ENCODE data around the gene DGKG.

DGKG gene

DNA sequence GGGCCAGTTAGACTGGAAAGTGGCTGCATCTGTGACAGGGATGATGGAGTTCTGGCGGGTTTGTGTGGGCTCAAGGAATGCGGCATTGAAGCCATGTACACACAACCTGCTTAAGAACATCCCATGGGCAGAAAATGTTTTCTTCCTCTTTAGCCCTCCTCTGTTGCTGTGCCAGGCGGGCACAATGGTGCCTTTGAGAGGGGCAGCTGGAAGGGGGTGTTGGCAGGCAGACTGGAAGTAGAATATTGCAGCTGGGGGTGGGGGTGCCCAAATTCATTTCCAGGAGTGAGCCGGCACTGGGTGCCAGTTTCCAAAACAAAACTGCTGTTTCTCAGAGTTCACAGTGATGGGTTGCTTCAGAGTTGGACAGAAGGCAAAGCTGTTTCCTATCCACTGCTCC is 161.3 kb downstream of the DGKG start:
- no peak for DNase-seq

DNA sequence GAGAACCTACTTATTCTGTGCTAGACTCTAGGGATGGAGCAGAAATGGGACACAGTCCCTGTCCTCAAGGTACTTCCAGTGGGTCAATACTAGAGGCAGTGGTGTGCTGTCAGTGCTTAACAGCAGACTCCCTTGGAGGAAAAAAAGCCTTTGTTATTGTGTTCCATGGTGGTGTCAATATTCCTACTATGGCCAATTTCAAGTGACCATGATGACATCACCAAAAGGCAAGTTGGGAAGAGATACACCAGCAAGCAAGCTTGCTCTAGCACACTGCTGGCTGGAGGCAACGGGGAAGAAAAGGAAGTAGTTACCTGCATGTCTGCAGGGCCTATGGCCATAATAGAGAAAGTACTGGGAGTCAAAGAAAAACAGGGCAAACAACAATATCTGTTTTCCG is 163.6 kb downstream of the DGKG start:
- no peak for DNase-seq

DNA sequence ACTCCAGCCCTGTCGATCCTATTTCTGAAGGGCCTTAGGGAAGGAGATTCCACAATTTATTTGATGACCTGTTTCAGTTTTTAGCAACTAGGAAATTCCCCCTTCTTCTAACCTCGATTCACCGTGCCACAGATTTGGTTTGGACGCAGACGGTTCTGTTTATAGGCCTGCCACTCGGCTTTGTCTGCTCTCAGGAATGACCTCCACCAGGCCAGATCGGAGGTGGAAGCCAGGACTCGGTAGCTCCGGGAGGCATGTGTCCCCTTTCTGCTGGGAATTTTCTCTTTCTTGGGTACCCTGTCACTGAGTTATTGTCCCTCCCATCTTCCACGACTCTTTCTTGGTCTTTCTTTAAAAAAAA is 167.6 kb downstream of the DGKG start:
- DNase-seq: no peak

DNA sequence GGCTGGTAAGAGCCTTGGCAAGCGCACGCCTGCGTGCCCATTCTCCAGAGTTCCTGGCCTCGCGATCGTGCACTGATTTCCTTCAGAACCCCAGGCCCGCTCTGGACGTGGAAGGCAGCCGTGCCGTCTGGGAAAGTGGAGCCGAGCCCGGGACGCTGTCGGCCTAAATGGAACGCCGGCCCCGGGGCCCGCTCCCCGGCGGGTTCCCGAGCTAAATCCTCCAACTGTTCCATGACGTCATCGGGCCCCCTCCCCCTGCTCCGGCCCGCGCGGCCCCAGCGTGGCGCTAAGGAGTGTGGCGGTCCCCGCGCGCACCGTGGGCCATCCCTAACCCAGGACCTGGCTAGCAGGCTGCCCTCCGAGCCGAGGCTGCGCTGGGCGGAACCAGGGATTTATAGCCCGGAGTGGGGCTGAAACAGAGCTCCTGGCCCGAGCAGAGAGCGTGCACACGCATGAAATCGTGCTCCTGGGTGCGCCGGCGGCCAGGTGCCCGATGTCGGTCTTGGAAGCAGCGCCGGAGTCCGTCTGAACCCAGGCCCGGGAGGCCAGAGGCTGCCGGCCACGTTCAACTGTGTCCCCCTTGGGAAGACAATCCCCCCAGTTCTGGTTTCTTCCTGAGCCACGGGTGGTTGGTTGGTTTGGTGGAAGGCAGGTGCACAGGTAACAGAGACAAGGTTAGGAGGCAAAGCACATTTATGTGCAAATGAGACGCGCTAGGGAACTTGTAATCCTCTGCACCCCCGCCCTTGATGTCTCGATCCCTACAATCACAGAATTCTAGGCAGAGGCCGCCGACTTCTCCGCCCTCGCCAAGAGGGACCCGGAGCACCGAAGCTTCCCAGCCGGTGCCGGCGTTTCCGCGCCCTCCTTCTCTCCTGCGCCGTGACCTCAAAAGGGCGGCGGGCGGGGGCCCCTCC is 168.2 kb downstream of the DGKG start:
- no peak for DNase-seq

DNA sequence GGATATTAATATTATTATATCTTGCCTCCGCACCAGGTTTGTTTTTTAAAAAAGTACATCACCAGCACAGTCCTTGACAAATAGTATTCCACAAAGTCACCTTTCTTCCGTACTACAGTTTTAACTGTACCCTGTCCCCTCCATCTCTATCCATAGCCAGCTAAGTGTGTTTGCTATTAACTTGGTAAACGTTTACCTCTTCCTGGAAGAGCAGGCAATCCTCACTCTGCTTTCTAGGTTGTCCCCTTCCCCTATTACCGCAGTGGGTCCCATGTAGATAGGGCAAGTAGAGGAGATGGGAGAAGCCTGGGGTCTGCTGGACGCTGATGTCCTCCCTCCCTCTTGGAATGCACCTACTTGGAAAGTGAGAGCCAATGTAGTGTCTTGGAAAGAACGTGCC is 169.2 kb downstream of the DGKG start:
- no peak for DNase-seq

DNA sequence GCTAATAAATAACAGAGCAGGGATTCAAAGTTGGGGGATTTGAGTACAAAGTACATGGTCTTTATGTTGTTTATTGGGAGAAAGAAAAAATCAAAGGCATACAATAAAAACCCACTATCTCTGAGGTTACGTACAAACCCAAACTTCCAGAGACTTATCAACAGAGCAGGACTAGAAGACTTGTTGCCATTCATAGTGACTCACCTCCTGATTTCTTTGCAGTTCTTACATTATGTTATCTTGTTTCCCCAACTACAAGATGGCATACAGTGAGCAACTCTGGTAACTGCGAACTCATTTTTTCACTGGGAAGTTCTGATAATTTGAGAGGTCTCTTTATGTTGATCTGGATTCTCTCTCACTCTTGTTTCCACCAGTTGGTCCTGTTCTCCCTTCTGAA is 172.5 kb downstream of the DGKG start:
- DNase-seq: no peak

DNA sequence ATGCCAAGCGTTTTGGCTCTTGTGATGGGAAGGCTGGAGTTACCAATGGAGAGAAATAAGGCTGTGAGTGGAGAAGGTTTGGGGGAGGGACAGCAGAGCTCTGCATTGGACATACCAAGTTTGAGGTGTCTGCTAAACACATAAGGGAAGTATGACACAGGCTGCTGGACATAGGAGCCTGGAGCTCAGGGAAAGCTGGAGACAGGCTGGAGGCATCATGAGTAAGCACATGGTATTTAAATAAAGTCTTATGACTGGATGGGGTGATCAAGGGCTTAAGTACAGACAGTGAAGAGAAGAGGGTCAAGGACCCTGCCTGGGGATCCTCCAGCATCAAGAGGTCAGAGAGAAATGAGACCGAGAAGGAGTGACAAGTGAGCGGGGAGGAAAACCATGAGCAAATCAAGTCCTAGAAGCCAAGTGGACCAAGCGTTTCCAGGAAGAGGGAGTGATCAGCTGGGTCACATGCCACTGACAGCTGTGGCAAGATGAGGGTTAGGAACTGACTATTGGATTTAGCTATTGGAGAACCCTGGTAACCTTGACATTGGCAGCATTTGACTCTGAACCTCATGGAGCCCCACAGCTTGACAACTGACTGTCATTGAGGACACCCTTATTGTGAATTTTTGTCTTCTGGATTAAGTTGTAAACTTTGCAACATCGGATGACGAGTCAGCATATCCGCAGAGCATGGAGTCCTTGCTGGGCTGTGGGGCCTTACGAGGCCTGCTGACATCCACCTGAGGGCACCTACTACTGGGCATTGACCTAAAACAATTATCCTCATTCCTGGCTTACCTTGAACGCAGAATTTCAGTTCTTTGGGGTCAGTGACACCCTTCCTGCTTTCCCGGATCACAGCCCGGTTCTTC is 174.4 kb downstream of the DGKG start:
- DNase-seq: no peak

DNA sequence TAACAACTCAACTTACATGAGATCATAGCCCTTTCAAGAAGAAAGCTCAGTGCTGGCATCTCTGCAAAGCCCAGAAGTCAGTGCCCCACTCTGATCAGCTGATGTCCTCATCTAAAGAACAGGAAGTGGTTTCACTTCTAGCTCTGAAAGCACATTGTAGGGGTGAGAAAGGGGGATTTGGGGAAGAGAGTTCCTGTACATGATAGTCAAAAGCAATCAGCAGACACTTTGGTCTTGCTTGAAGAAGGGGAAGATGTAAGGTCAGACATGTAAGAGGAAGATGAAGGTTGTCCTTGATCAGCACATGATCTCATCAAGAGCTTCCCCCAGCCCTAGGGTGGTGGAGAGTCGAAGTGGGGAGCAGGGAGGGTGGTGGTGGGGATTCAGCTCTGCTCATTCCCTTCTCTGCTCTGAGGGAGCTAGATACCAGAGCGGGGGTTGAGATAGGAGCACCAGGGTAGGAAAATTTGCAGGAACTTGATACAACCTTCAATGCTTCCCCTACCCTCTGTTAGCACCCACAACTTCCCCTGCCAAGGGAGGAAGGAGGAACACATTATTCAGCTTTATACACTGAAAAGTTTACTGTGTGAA is 176.7 kb downstream of the DGKG start:
- DNase-seq: peak; percentile 47

DNA sequence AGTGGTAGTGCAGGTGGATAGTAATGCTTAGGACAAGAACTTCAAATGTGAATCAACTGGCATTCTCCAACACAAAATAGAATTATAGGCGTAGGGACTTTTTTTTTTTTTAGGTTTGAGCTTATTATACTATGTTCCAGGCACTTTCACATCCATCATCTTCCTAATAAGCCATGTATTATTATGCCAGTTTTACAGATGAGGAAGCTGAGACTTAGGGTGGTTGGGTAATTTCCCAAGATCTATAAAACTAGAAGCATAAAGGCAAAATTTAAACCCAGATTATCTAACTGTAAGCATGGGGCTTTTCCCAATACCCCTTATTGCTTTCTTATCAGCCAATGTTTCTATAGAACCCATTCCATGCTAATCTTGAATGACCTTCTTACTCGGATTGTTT is 178.0 kb downstream of the DGKG start:
- DNase-seq: no peak

DNA sequence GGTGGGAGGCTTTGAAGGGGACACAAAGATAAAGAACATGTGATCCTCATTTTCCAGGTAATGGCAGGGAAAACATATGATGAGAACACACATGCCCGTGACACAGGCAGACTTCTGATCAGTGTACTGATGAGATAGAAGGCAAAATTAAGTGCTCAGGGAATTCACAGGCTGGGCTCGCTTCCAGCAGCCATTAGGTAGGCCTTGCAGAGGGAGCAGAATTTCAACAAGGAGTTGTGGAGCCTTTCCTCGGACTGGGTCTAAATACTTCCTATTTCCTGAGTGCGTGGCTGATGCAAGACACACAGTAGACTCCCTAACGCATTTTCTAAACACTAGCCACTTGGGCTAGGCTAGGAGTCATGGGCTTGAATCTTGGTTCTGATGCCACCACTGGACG is 179.2 kb downstream of the DGKG start:
- no peak for DNase-seq

DNA sequence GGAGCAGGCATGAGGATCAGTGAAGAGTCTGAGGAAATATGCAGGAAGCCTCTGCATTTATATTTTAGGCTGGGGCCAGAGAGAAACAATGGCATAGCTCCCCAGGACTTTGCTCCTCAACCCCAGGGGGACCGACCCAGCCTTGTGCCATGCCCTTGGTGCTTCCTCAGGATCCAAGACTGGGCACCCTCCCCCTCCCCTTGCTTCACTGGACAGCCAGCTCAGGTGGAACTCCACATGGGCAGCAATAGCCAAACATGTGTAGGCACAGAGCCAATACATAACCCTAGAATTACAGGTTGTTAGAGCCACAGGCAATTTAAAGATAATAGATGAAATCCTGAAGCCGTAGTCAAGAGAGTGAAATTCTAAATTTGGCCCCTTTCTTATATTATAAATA is 180.1 kb downstream of the DGKG start:
- DNase-seq: no peak

DNA sequence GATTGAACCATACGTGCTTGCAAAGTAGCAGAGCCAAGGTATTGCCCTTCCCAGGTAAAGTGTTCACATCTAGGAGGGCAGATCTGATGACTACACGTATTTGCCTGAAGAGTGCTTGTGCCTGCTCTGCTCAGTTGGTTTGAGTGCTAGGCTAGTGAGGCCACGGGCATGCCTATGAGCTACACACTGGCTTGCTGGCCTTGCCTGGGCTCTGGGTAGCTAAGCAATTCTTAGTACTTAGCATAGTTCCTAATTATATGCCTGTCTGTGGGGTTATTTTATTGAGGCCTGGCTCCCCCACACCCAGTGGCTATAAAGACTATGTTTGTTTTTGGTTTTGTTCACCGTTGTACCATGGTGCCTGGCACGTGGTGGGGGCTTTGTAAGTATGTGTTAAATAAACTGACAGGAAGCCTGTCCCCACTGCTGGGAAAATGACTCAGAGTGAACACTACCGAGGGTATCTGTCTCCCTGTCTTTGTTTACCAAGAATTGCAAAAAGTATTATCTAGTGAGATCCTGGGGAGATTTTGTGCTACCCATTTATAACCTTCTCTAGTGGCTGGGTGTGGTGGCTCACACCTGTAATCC is 181.0 kb downstream of the DGKG start:
- DNase-seq: no peak

DNA sequence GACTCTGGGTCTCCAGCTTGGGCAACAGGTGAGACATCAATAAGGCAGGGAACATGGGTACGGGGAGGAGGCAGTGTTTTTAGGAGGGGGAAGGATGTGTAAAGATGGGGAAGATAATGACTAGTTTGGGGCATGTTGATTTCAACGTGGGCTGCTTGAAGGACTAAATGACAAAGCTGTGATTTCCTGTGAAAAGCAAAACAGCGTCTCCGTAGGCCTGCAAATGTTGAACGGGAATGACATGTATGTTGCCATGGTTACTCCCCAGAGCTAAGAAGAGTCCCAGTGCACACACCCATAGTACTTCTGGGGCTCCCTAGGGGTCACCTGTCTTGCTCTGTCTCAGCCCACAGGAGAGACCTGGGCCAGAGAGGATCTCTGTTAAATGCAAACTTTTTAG is 181.9 kb downstream of the DGKG start:
- DNase-seq: no peak

DNA sequence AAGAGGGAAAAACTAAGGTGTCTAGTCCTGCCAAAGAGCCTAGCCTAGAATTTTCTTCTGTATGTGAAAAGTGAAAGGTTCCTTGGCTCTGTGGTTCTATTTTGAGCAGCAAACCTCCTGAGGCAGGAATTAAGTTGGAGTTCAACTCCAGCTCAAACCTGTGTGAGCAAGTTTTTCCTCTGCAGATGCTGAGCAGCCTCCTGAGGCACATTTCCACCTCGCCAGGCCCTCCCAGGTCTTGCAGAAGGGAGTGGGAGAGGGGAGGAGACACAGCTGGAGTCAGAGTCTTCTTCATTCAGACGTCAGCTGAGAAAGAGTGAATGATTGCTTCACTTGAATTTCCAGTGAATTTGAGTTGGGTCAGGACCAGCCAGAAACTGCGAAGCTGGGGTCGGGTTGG is 183.6 kb downstream of the DGKG start:
- no peak for DNase-seq

DNA sequence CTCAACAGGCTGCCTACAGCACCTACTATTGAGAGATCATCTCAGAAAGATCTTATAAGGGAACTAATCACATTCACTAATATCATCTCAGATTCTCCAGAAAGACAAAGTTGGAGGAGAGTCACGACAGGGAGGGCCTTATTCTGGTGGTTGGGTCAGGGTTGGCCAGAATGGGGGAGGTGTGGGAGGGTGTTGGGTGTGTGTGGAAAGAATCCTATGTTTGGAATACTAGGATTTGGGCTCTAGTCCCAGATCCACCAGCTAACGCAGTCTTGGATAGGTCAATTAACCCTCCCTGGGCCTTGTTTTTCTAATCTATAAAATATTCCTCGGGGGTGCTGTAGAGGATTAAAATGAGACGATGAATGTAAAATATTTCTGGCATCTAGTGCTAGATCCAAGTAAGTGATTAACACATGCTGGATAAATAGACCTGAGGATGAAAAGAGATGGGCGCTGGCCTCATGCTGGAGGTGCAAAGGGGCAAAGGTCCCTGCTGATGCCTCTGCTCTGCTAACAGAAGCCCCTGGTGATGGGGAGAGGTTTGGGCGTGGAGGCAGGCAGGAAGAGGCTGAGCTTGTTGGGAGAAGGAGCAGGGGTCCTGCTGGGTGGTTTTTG is 185.6 kb downstream of the DGKG start:
- DNase-seq: no peak

DNA sequence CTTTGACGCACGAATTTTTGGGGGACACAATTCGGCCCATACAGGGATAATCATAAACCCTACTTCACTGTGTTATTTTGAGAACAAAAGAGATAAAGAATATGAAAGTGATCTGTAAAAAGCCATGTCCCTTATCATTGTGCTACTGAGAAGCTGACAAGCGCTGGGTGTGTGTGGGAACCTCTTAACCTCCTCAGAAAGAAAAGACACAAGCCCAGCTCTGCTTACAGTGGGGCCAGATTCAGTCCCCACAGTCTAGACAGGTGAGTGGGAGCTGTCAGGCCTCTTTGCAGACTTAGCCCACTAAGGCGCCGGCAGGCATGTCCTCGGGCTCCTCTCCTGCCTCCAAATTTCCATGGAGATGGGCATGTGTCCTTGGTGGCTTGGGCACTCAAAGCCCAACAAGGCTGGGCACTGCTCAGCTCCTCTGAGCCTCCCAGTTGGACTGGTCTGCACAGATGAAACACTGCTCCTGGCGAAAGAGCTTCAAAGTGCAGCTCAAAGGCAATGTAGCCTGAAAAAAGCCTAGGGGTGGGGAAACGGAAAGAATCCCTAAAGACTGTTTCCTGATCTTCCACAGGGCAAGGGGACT is 188.7 kb downstream of the DGKG start:
- no peak for DNase-seq

DNA sequence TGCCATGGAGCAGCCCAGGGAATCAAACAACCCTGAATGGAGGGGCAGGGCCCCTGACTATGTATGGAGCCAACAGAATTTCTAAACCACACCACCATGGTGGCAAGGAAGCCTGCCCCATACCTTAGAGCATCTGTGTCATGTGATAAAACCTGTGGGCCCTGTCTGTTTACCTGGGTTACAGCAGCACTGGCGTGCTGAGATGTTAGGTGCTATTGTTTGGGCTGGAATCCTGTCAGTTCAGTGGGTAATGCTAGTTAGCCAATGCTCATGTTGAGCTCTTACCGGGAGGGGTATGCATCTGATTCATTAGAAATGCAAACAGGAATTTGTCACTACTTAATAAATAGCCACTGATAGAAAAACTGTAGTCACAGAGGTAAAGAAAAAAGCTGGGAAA is 189.7 kb downstream of the DGKG start:
- DNase-seq: no peak

DNA sequence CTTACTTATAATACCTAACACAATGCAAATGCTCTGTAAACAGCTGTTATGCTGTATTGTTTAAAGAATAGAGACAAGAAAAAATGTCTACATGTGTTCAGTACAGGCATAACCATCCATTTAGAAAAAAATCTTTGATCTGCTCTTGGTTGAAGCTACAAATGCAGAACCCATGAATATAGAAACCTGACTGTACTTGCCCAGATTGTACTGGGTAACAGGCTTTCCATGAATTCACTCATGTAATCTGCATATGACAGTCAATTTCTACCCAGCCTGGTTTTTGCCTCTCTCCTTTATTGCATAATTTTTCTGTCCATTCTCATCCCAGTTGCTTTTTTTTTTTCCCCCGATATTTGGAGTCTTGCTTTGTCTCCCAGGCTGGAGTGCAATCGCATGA is 190.5 kb downstream of the DGKG start:
- DNase-seq: no peak

DNA sequence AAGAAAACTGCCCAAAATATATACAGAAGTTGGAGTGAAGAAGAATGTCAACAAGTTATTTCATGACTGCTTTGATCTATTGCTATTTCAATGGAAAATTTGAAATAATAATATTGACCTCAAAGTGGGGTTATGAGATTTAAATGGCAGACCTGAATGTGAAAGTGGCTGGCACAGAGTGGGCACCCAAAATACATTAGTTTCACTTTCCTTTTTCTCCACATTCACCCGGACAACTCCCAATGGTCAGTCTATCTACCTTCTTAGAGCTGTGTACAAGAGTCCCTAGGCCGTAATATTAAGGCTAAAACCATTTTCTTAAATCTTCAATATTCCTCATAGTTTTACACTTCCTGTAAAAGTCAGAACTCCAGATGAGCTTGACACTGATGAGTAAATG is 191.5 kb downstream of the DGKG start:
- no peak for DNase-seq

DNA sequence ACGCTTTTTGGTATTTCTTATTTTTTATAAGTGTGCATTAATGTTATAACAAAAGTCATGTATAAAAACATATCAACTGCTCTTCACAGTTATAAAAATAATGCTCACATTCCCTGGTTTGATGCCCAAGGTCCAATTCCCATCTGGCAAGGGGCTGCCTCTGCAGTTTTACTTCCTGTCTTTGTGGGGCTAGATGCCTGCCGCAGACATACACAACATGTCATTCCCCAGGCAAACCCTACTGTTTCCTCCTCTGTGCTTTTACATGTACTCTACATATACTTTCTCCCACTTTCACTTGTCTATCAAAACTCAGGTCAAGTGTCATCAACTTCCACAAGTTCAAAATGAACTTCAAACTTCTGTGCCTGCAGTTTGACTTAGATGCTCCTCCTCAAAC is 192.7 kb downstream of the DGKG start:
- DNase-seq: no peak

DNA sequence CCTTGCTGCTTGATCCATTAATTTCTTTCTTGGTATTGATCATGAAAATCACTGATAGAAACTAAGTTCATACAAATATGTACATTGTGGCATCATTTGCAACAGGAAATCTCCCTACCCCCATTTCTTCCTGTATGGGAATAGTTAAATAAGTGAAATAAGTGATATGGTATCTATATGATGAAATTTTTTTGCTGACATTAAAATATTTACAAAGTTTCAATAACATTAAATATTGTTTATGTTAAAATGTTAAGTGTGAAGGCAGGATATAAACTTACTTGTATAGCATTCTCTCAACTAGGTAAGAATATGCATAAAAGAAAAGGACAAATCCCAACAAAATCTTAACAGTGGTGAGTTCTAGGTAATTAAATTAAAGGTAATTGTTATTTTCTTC is 193.1 kb downstream of the DGKG start:
- DNase-seq: no peak

DNA sequence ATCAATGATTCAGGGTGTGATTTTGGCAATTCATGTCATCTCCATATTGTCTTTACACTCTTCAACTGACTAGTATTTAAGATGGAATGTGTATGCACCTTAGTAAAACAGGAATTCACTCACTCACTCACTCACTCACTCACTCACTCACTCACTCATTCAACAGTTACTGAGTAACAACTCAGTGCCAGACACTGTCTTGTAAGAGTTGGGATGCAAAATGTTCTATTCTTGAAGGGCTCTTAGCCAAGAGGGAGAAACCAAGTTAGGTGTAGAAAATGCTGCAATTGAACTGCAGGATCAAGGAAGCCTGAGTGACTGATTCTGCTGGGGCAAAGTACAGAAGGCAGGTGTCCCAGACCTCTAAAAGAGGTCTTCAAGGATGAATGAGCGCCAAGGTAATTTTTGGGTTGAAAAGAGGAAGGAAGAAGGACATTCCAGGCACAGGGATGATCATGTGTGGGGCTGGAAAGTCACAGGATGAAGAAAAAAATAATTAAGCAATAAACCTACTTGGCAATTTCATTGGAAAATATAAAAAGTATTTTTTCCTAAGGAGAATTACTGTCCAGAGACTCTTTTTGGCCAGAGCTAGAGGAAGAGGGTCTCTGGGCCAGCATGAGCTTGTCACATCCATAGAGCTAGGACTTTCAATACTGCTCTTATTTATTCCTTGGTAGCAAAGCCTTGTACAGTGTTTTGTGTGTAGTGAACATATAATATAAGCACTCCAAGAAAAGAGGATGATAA is 194.2 kb downstream of the DGKG start:
- DNase-seq: no peak
